GM21528 (cell line): Measurements from ENCODE around the gene TIPIN.
A peak's percentile ranks its signal among the peaks of the same experiment; 100 is the strongest.
"Not testable (repeated sequence)": the region's sequence is repeated elsewhere in the genome, so short reads cannot be mapped to it uniquely, and the experiment has no call there.

Experiments used
- ATAC-seq: cut with Tn5 transposase; IDR thresholded peaks from one replicate; pipeline ENCODE4 v1.9.1; 2021; ENCODE audit warnings: mild to moderate bottlenecking, moderate library complexity; ENCODE audit not compliant: unreplicated experiment, low FRiP score

TIPIN gene

DNA sequence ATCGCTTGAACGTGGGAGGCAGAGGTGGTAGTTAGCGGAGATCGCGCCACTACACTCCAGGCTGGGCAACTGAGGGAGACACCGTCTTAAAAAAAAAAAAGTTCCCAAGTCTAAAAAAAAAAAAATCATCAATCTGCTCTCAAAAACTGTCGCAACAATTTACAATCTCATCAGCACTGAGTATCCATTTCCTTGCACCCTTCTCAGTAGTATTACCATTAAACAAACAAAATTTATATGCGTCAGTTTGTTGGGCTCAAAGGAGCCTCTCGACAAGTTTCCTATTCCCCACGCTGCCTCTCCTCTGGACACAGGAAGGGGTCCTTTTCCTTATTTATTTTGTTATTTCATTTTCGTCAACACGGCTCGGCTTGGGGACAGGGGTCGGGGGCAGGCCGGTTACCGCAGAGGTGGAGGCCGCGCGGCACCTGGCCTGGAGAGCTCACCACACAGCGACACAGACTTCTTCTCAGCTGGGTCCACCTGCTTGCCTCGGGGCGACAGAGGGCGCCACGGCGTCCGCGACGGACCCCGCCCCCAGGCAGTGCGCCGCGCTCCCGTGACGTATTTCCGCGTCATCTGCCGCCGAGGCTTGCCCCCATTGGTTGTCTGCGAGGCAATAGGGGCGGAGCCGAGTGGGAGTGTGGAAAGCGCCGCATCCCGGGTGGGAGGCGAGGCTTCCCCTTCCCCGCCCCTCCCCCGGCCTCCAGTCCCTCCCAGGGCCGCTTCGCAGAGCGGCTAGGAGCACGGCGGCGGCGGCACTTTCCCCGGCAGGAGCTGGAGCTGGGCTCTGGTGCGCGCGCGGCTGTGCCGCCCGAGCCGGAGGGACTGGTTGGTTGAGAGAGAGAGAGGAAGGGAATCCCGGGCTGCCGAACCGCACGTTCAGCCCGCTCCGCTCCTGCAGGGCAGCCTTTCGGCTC, 30.0 kb upstream of the TIPIN start, which contains the start of gene MAP2K1:
TSS of gene MAP2K1 (plus strand) at position 709 of the 920 bp plus-strand sequence. CDS start 436 bp downstream, outside the sequence.
- ATAC-seq, result peak; percentile 81

GRCh38 chr15:66381376-66381775, 24.9 kb upstream of the TIPIN start:
- not testable (repeated sequence) for ATAC-seq

DNA sequence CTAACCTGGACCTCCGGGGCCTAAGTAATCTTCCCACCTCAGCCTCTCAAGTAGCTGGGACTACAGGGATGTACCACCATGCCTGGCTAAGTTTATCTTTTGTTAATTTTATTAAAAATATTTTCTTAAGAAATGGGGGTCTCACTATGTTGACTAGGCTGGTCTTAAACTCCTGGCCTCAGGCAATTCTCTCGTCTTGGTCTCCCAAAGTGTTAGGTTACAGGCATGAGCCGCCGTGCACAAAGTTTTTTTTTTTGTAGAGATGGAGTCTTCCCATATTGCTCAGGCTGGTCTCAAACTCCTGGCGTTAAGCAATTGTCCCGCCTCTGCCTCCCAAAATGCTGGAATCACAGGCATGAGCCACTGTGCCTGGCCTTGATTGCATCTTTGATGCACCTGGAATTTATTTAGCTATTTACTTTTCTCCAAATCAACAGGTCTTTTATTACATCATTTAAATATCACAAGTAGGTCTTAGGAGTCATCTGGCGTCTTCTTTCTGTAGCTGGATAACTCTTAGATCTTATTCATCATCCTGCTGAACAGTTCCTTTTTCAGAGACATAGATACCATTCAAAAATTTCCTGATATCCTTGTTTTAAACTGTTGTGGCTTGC, 22.4 kb upstream of the TIPIN start:
- ATAC-seq, result no peak

DNA sequence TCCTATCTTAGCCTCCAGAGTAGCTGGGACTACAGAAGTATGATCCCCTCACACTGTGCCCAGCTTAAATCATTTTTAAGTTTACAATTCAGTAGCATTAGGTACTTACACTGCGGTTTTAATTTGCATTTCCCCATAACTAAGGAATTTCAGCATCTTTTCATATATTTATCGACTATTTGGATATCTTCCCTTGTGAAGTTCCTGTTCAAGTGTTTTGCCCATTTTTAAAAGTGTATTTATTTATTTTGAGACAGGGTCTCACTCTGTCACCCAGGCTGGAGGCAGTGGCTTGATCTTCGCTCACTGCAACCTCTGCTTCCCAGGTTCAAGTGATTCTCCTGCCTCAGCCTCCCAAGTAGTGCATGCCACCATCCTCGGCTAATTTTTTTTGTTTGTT, 17.7 kb upstream of the TIPIN start:
- no peak for ATAC-seq

- ATAC-seq, result no peak
Observed at GRCh38 chr15:66369773-66370651, 13.5 kb upstream of the TIPIN start.

GRCh38 chr15:66364944-66365528, 8.6 kb upstream of the TIPIN start:
- ATAC-seq, result no peak

DNA sequence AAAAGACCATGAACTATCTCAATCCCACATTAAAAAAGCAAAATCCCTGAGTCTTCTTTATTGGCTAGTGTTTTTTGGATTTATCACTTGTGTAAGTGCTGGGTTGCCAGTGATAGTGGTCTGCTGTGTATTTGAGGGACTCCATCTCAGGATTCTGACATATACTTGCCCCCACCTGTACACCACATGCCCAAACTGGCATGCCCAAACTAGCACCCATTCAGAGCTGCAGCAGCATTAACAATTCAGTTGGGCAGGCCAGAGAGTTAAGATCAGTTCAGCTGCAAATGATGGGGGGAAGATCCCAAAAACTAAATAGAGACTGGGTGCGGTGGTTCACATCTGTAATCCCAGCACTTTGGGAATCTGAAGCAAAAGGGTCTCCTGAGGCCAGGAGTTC, 6.3 kb upstream of the TIPIN start:
- ATAC-seq, result no peak

GRCh38 chr15:66361745-66362460, 5.4 kb upstream of the TIPIN start:
- ATAC-seq, result not testable (repeated sequence)

- no peak for ATAC-seq
Observed at GRCh38 chr15:66359740-66360139, 3.3 kb upstream of the TIPIN start.

DNA sequence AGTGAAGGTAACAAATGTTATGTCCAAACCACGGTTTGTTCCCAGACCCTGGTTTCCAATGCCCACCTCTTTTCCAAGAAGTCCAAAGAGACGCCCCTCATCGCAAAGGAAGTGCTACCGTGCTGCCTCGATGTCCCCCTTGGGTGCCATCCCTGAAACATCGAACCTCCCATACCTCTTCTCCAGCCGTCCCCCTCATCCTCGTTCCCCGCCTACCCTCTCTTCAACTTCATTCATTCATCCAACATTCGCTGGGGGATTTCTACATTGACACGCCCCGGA, 467 bp downstream of the TIPIN start:
- peak; percentile 21 for ATAC-seq

- not testable (repeated sequence) for ATAC-seq
Observed at GRCh38 chr15:66348530-66348929, 8.0 kb downstream of the TIPIN start.

- ATAC-seq, result no peak
Observed at GRCh38 chr15:66328771-66329170, 27.7 kb downstream of the TIPIN start.

- no peak for ATAC-seq
Observed at GRCh38 chr15:66327736-66328135, 28.7 kb downstream of the TIPIN start.

DNA sequence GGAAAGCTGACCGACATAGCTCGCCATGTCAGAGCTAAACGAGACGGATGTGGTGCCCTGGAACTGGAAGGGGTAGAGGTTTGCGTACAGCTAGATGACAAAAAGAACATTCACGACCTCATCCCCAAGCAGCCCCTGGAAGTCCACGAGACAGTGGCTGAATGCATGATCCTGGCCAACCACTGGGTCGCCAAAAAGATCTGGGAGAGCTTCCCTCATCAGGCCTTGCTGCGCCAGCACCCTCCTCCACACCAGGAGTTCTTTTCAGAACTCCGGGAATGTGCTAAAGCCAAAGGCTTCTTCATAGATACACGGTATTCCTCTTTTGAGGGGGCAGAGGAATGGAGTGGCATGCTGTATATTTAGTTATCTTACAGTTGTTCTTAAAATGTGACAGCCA, 30.4 kb downstream of the TIPIN start:
- no peak for ATAC-seq

GRCh38 chr15:66323312-66323928, 33.1 kb downstream of the TIPIN start:
- ATAC-seq, result no peak

DNA sequence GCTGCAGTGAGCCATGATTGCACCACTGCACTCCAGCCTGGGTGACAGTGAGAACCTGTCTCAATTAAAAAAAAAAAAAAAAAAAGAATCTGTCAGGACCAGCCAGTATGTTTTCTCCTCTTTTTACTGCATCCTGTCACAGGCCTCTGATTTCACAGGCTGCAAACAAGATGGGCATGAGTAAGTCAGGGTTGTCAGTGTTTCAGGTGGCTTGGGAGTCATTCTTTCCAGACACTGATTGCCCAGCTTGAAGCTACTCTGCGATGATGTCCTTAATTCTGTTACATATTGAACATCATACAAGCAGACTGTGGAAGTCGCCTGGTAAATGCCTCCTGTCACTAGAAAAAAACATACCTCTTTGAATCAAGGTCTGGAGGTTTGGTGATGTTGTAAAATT, 44.3 kb downstream of the TIPIN start:
- no peak for ATAC-seq

- ATAC-seq, result no peak
Observed at GRCh38 chr15:66310786-66311185, 45.7 kb downstream of the TIPIN start.

DNA sequence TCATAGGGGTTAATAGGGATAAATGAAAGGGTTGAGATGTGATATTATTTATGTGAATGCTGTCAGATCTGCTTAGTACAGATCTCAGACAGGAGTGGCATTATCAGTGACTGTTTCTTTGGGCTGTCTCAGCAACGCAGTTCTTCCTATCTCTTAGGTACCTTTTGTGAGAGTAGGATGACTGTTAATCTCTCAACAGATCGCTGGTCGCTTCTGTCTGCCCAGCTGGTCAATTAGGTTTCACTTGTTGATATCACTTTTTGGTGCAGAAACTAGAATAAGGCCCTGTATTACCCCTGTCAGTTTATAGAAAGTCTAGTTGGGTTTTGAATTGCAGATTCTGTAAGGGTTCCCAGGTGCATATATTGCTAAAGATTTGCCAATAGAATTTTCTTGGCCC, 46.7 kb downstream of the TIPIN start:
- ATAC-seq, result no peak

DNA sequence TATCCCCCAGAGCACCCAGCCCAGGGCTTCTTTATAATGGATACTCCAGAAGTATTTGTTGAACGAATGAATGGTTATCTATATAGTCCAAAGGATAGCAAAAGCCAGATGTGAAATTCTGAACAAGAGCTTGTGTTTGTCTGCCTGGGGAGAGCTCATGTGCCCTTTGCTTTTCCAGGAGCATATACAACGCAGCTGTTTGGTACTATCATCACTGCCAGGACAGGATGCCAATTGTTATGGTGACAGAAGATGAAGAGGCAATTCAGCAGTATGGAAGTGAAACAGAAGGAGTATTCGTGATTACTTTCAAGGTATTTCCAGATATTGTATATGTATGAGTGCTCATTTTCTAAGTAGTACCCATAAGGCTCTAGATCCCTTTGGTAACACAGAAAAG, 48.0 kb downstream of the TIPIN start:
- ATAC-seq, result no peak

GRCh38 chr15:66306381-66306780, 50.1 kb downstream of the TIPIN start:
- ATAC-seq, result no peak
